Hematopoietic multipotent progenitor cell treated with erythropoietin and hydrocortisone succinate and interleukin-3 and kit ligand, for 15 days (in vitro differentiated cells): Measurements from ENCODE around the gene CELSR1.

Experiments
- DNase-seq: peaks from one replicate; pipeline ENCODE4 v3.0.0-alpha.2; 2015; ENCODE audit warnings: low spot score

CELSR1 gene

GRCh38 chr22:46458525-46458924 is 78.9 kb downstream of the CELSR1 start:
- no peak for DNase-seq

DNA sequence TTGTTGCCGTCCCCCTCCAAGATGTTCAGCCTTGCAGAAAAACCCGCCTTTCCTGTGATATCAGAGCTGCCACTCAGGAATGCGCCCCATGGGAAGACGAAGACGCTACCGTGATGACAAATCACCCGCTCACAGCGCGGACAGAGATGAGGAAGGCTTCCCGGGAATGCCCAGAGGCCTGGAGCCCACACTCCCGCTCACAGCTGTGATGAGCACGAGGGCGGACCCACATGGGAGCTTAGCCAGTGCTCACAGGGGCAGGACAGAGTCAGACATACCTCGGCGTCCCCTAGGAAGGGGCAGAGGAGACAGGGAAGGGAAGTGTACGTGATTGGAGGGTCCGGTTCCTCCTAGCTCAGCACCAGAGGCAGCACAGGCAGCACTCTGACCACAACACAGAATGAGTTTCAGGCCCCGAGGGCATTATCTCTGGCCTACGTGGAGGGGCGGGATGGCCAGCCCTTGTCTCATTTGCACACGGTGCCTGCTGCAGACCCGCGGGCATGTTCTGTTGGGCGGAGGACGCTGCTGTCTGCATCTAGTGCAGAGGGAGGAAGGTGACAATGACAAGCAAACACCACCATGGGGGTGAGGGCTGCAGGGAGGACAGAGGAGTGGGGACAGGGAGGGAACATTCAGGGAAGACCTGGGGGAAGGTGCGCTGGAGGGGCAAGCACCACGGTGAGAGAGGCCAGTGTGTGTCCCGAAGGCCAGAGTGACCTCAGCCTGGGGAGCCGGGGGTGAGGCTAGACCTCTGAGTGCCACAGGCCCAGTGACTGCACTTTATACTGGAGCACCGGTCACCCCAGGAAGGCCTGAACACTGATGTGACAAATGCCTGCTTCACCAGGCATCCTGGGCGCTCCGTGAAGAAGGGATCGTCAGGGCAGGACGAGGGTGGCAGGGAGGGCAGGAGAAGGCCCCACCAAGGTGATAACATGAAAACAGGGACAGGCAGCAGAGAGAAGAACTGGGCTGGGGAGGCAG is 79.6 kb downstream of the CELSR1 start:
- no peak for DNase-seq

GRCh38 chr22:46456818-46457163 is 80.6 kb downstream of the CELSR1 start:
- DNase-seq, result no peak

DNA sequence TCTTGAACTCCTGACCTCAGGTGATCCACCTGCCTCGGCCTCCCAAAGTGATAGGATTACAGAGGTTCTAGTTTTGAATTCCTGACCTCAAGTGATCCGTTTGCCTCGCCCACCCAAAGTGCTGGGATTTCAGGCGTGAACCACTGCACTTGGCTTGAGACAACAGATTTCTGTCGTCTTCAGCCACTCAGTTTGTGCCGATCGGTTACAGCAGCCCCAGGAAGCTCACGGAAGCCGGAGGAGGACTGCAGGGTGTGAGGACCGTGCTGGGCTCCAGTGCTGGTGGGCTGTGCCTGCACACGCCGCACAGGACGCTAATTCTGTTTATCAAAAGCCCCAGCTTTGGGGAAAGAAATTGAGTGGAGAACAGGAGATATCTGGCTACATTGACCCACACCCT is 82.0 kb downstream of the CELSR1 start:
- DNase-seq, result no peak

GRCh38 chr22:46454504-46455269 is 82.7 kb downstream of the CELSR1 start:
- DNase-seq, result no peak

GRCh38 chr22:46453829-46454503 is 83.5 kb downstream of the CELSR1 start:
- no peak for DNase-seq

GRCh38 chr22:46453006-46453828 is 84.2 kb downstream of the CELSR1 start:
- no peak for DNase-seq

GRCh38 chr22:46452195-46453005 is 85.0 kb downstream of the CELSR1 start:
- no peak for DNase-seq

DNA sequence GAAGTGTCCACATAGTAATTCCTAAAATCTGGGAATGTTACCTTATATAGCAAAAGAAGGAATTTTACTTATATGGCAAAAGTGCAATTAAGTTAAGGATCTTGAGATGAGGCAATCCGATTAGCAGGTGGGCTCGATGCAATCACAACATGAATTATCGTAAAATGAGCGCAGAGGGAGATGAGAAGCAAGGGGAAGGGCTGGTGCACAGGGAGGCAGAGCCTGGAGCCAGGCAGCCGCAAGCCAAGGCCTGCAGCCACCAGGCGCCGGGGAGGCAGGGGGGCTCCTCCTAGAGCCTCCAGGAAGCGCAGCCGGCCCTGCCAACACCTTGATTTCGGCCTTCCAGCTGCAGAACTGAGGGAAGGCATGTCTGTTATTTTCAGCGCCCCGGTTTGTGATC is 85.7 kb downstream of the CELSR1 start:
- no peak for DNase-seq

DNA sequence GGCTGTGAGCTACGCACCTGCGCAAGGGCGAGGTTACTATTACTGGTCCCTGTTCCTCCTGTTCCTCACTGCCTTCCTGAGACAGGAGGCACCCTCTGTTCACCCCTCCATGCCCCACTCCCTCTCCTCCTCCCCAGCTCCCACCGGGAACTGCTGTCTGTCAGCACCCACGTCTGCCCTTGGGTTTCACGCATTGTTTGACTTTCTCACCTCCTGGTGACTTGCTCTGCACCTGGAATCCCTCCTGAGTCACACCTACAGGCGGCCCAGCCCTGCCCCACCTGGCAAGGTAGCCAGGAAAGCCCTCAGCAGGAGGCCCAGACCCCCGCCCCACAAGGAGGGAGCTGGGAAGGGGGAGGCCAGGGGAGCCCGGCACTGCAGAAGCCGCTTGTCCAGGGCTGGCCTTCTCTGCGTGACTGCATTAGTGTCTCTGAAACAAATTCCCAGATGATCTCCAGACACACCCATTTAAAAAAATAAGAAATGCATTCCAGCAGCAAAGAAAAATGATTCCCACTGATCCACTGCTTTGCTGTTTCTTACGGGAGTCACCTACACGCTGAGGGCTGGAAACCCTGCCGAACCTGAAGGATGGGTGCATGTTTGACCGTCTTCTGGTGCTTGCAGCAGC is 86.4 kb downstream of the CELSR1 start:
- no peak for DNase-seq

GRCh38 chr22:46449974-46450745 is 87.3 kb downstream of the CELSR1 start:
- no peak for DNase-seq

GRCh38 chr22:46449116-46449691 is 88.2 kb downstream of the CELSR1 start:
- no peak for DNase-seq

DNA sequence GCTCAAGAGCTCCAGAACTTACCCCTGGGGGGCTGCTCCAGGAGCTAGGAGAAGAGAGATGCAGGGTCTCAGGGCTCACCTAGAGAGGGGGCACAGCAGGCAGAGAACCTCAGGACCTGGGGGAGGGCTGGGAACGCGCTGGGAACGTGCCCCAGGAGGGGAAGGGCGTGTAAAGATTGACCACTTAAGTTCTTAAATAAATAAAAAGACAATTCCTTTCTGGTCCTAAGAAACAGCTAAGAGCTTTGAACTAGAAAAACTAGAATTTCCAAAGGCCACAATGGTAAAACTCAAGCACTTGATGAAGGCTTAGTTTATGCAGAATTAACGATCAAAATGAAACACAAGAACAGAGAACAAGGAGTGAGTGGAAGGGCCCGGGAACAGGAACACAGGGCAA is 89.1 kb downstream of the CELSR1 start:
- DNase-seq, result no peak

GRCh38 chr22:46447906-46448305 is 89.5 kb downstream of the CELSR1 start:
- DNase-seq, result no peak

DNA sequence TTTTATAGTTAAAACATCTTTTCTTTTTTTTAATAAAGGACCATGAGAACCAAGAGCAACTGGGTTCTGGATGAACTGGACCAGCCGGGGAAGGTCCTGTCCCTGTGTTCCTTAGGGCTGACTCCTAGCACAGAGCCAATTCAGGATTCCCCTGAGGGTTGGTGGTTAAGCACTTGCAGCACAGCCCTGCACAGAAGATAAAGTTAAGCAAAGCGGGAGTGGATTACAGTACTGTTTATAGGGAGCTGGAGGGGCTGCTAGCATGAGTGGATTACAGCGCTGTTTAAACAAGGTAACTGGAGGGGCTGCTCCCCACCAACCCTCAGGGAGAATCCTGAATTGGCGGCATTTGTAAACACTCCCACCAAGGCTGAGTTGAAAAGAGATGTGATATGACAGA is 90.6 kb downstream of the CELSR1 start:
- no peak for DNase-seq

DNA sequence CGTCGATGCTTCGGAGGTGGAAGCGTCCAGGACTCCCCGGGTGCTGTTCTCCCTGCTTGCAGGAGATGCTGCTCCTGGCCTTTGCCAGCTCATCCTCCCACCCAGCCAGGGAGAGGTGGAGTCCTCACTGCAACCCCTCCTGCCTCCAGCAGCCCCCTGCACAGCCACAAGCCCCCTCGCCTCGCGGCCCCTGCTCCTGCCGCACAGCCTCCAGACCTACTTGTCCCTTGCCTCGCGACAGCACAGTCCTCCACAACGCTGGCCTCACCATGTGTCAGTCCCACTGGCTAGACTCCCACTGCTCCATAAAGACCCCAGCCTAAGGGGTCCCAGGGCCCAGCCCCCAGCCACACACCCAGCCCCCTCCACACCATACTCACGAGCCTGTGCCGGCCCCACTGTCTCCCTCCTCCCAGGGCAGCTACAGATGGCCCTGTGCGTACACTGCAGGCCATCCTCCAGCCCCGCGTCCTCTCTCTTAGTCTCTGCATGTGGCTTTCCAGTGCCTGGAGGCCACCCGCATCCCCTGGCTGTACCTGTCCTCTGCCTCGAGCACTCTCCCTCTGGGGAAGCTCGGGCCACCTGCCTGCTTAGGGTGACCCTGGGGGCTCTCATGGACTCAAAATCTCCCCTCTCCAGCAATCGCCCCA is 91.5 kb downstream of the CELSR1 start:
- no peak for DNase-seq

- no peak for DNase-seq
Measured at GRCh38 chr22:46444390-46444854, 93.0 kb downstream of the CELSR1 start.

DNA sequence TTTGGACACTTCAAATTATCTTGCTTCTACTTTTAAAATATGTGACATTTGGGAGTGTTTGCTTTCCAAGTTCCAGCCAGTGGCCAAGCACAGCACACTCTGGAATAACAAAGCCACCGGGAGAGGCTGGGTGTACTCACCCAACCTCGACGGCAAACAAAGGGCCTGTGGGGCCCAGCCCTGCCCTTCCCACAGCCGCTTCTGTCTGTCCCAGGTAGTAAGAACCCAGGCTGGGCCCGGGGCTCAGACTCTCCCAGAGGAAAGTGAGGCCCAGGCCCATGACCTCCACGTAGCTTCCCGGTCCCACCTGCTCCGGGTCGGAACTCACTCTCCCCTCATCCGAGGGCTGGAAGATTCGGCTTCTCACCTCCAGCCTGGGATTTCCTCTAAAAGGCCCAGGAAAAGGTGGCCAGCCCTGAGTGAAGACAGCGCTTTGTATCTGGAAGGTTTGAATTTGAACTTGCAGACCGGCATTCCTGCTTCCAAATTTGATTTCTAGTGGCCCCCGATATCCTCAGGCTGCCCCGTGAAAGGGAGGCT is 93.5 kb downstream of the CELSR1 start:
- no peak for DNase-seq
